ENCODE measurements around the gene MS4A2. TPM values are rescaled to one million over a fixed set of nuclear protein-coding genes. Genes with fewer than 3 reads are reported as not detected.

MS4A2 gene
- total RNA-seq: not detected in 2 replicates

DNA sequence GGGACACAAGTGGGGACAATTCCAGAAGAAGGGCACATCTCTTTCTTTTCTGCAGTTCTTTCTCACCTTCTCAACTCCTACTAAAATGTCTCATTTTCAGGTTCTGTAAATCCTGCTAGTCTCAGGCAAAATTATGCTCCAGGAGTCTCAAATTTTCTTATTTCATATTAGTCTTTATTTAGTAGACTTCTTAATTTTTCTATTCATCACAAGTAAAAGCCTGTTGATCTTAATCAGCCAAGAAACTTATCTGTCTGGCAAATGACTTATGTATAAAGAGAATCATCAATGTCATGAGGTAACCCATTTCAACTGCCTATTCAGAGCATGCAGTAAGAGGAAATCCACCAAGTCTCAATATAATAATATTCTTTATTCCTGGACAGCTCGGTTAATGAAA is at the start of gene MS4A2:
MS4A2 (plus strand) TSS at position 301 of the 400 bp plus-strand sequence. CDS start 102 bp downstream, outside the sequence.

GRCh38 chr11:60040109-60040508 is 48.4 kb upstream of the MS4A2 start, which contains the start of gene OOSP2:
Gene OOSP2, plus strand, starts transcription at chr11:60040409. Its CDS starts 51 bp downstream, at chr11:60040460.

GRCh38 chr11:60056349-60056969 is 32.0 kb upstream of the MS4A2 start, which contains the start of gene MS4A3:
Gene MS4A3, plus strand, starts transcription at chr11:60056665. Its CDS starts 4,496 bp downstream, at chr11:60061161.

Other genes with a start within 250 kb of the MS4A2 start
- gene CBLIF, start 243.2 kb upstream of the MS4A2 start, total RNA-seq: not detected in 2 replicates
- not detected in 2 replicates for gene TCN1, start 222.2 kb upstream of the MS4A2 start, total RNA-seq
- not detected in 2 replicates for gene OOSP3, start 209.9 kb upstream of the MS4A2 start, total RNA-seq
- not detected in 2 replicates for gene OOSP1, start 150.2 kb upstream of the MS4A2 start, total RNA-seq
- gene OOSP4A, start 124.6 kb upstream of the MS4A2 start, total RNA-seq: not detected in 2 replicates
- gene OOSP4B, start 71.5 kb upstream of the MS4A2 start, total RNA-seq: not detected in 2 replicates
- not detected in 2 replicates for gene OOSP2, start 48.3 kb upstream of the MS4A2 start, total RNA-seq
- not detected in 2 replicates for gene MS4A3, start 32.0 kb upstream of the MS4A2 start, total RNA-seq
- gene MS4A6A, start 94.4 kb downstream of the MS4A2 start, total RNA-seq: not detected in 2 replicates
- gene MS4A4E, start 154.5 kb downstream of the MS4A2 start, total RNA-seq: not detected in 2 replicates
- 10.5 TPM in 1 of 2 replicates, not detected in the other for gene MS4A4A, start 192.0 kb downstream of the MS4A2 start, total RNA-seq
- gene MS4A6E, start 238.6 kb downstream of the MS4A2 start, total RNA-seq: not detected in 2 replicates